T1000 (cell line): ENCODE results near the gene DCHS2.

Experiments used
- DNase-seq: peaks from one replicate; lab custom pipeline; 2025; ENCODE audit warnings: mixed read lengths; lab: John Stamatoyannopoulos, UW

Gene DCHS2

GRCh38 chr4:154490583-154491340 lies 837 bp downstream of the DCHS2 start:
- peak; percentile 35 for DNase-seq

GRCh38 chr4:154490234-154490582 lies 1.4 kb downstream of the DCHS2 start:
- no peak for DNase-seq

GRCh38 chr4:154489558-154490233 lies 1.9 kb downstream of the DCHS2 start:
- no peak for DNase-seq

GRCh38 chr4:154487145-154487544 lies 4.5 kb downstream of the DCHS2 start:
- DNase-seq = no peak

GRCh38 chr4:154485127-154485773 lies 6.3 kb downstream of the DCHS2 start:
- no peak for DNase-seq

GRCh38 chr4:154478547-154478946 lies 13.1 kb downstream of the DCHS2 start:
- DNase-seq = no peak

GRCh38 chr4:154478128-154478527 lies 13.5 kb downstream of the DCHS2 start:
- DNase-seq = no peak

- DNase-seq = no peak
Measured at GRCh38 chr4:154476232-154476631, 15.4 kb downstream of the DCHS2 start.

- no peak for DNase-seq
Measured at GRCh38 chr4:154475820-154476219, 15.8 kb downstream of the DCHS2 start.

GRCh38 chr4:154473497-154473896 lies 18.1 kb downstream of the DCHS2 start:
- no peak for DNase-seq

- DNase-seq = no peak
Measured at GRCh38 chr4:154472858-154473257, 18.7 kb downstream of the DCHS2 start.

GRCh38 chr4:154471526-154472331 lies 19.9 kb downstream of the DCHS2 start:
- DNase-seq = no peak

GRCh38 chr4:154471032-154471431 lies 20.6 kb downstream of the DCHS2 start:
- DNase-seq = no peak

GRCh38 chr4:154467886-154468285 lies 23.7 kb downstream of the DCHS2 start:
- DNase-seq = no peak

- DNase-seq = no peak
Measured at GRCh38 chr4:154466336-154466735, 25.3 kb downstream of the DCHS2 start.

- DNase-seq = peak; percentile 4
Measured at GRCh38 chr4:154465085-154465484, 26.5 kb downstream of the DCHS2 start.

- DNase-seq = no peak
Measured at GRCh38 chr4:154464654-154465053, 26.9 kb downstream of the DCHS2 start.

- DNase-seq = no peak
Measured at GRCh38 chr4:154462081-154462810, 29.4 kb downstream of the DCHS2 start.

GRCh38 chr4:154457471-154457870 lies 34.1 kb downstream of the DCHS2 start:
- DNase-seq = no peak

GRCh38 chr4:154456889-154457288 lies 34.7 kb downstream of the DCHS2 start:
- no peak for DNase-seq

GRCh38 chr4:154456240-154456639 lies 35.4 kb downstream of the DCHS2 start:
- DNase-seq = no peak

- DNase-seq = no peak
Measured at GRCh38 chr4:154455111-154455510, 36.5 kb downstream of the DCHS2 start.
